ENCODE data around the gene ELOA. TPM values are rescaled to one million over a fixed set of nuclear protein-coding genes. Genes with fewer than 3 reads are reported as not detected.

Gene ELOA
- total and polyA plus RNA-seq, 2 donors (not counting 1 experiment from before 2014, with no cell fraction given), result 12.9 to 56.6 TPM

DNA sequence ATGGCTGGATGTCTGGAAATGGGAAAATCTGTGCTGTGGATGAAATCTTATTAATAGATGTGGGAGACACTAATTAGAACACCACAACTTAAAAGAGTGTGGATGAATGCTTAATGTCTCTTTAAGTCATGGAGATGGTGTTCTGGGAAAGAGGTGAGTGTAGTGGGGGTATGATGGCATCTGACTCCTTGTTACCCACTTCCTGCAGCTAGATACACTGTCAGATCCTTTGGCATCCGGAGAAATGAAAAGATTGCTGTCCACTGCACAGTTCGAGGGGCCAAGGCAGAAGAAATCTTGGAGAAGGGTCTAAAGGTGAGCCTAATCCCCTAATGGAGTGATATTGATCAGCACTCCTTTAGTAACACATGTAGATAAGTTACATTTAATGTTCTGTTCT, 49.7 kb upstream of the ELOA start:
- Histone ChIP-seq H3K4me1 (ENCODE audit: control insufficient read depth in 2 of 2, insufficient read depth in 2 of 2, low read length in 2 of 2) (peaks cover 16 to 22% of the 10 kb centered on the region in 2 donors), H3K9ac (ENCODE audit: low read length) (no peak overlapping the region), H3K36me3 (replicated peaks in 1 of 2; ENCODE audit: control extremely low read depth in 1 of 2, control insufficient read depth in 1 of 2, extremely low read depth in 1 of 2, insufficient read depth in 2 of 2, low read length in 1 of 2) (peaks cover 2 to 60% of the 10 kb centered on the region in 2 experiments), H3K27me3 (replicated peaks in 1 of 4; ENCODE audit: control extremely low read depth in 1 of 4, control insufficient read depth in 3 of 4, insufficient read depth in 4 of 4, low read length in 3 of 4) (no peaks in the 10 kb centered on the region), H3K79me2 (ENCODE audit: control insufficient read depth, insufficient read depth, low read length) (peaks cover 20% of the 10 kb centered on the region), H3K27ac (ENCODE audit: low read length in 2 of 2) (peak overlapping the region in 1 of 2 donors; percentile 84), H2AFZ (ENCODE audit: insufficient read depth, low read depth, low read length, poor library complexity, severe bottlenecking) (no peak overlapping the region), H3K4me3 (ENCODE audit: control extremely low read depth in 1 of 5, extremely low read depth in 1 of 5, insufficient read depth in 1 of 5, low read depth in 2 of 5, low read length in 4 of 5) (no peak overlapping the region), H3K9me3 (ENCODE audit: control extremely low read depth in 1 of 3, control insufficient read depth in 2 of 3, insufficient read depth in 1 of 3, low read length in 2 of 3) (no peaks in the 10 kb centered on the region), H4K20me1 (ENCODE audit: control insufficient read depth, insufficient read depth, low read length, poor library complexity, severe bottlenecking) (peaks cover 55% of the 10 kb centered on the region), H3K4me2 (replicated peaks; ENCODE audit: low read depth, low read length, poor library complexity, severe bottlenecking) (no peak overlapping the region)
- Mint-ChIP-seq H3K9me3 (ENCODE audit: insufficient read depth) (no peaks in the 10 kb centered on the region), H3K27ac (peak overlapping the region; percentile 33), H3K4me3 (peak overlapping the region; percentile 97), H3K4me1 (peaks cover 56% of the 10 kb centered on the region), H3K27me3 (no peaks in the 10 kb centered on the region)
- POLR2A ChIA-PET, result no interaction called here
- TF ChIP-seq, protein P1, sequence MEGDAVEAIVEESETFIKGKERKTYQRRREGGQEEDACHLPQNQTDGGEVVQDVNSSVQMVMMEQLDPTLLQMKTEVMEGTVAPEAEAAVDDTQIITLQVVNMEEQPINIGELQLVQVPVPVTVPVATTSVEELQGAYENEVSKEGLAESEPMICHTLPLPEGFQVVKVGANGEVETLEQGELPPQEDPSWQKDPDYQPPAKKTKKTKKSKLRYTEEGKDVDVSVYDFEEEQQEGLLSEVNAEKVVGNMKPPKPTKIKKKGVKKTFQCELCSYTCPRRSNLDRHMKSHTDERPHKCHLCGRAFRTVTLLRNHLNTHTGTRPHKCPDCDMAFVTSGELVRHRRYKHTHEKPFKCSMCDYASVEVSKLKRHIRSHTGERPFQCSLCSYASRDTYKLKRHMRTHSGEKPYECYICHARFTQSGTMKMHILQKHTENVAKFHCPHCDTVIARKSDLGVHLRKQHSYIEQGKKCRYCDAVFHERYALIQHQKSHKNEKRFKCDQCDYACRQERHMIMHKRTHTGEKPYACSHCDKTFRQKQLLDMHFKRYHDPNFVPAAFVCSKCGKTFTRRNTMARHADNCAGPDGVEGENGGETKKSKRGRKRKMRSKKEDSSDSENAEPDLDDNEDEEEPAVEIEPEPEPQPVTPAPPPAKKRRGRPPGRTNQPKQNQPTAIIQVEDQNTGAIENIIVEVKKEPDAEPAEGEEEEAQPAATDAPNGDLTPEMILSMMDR (IDR thresholded peaks at IDR 0.05), result no peak
- TF ChIP-seq EZH2 (IDR thresholded peaks at IDR 0.05; ENCODE audit: borderline replicate concordance, insufficient read depth, low read depth, low read length, poor library complexity, severe bottlenecking), result no peak
- DNase-seq, result no peak
- 80% methylated on average over 1 of the region's 2 CpGs for WGBS (ENCODE audit: insufficient coverage)
- intact Hi-C loops (cut with micrococcal nuclease), result loop anchor here (2.0 to 10.0 kb wide), 3 partner anchors 27 to 721 kb away; partner anchors contain the start of genes NIPAL3 and STPG1
- CTCF ChIA-PET, result interaction anchor here (0.7 to 10.1 kb wide), 3 partner anchors 28 to 507 kb away, joined by 3 to 112 read pairs (median 3); partner anchors contain the start of gene ELOA
- no peak for ATAC-seq (ENCODE audit: low read depth)

DNA sequence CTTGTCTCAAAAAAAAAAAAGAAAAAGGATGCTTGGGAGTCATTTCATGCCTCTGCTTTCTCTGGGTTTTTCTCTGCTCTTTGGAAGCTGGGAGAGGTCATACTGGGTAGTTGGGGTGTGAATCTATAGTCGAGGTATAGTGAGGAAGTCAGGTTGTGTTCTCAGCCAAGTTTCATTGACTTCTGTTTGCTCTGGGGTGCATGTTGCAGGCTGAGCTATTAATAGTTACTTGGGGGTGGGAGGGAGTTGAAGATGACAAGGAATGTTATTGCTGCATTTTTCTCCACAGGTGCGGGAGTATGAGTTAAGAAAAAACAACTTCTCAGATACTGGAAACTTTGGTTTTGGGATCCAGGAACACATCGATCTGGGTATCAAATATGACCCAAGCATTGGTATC, 48.9 kb upstream of the ELOA start:
- Histone ChIP-seq H3K4me3 (ENCODE audit: control extremely low read depth in 1 of 5, extremely low read depth in 1 of 5, insufficient read depth in 1 of 5, low read depth in 2 of 5, low read length in 4 of 5) (no peak overlapping the region), H3K79me2 (ENCODE audit: control insufficient read depth, insufficient read depth, low read length) (peaks cover 20% of the 10 kb centered on the region), H3K27ac (ENCODE audit: low read length in 2 of 2) (peak overlapping the region in 1 of 2 donors; percentile 84), H3K27me3 (replicated peaks in 1 of 4; ENCODE audit: control extremely low read depth in 1 of 4, control insufficient read depth in 3 of 4, insufficient read depth in 4 of 4, low read length in 3 of 4) (no peaks in the 10 kb centered on the region), H4K20me1 (ENCODE audit: control insufficient read depth, insufficient read depth, low read length, poor library complexity, severe bottlenecking) (peaks cover 63% of the 10 kb centered on the region), H3K36me3 (replicated peaks in 1 of 2; ENCODE audit: control extremely low read depth in 1 of 2, control insufficient read depth in 1 of 2, extremely low read depth in 1 of 2, insufficient read depth in 2 of 2, low read length in 1 of 2) (peaks cover 2 to 68% of the 10 kb centered on the region in 2 experiments), H3K9me3 (ENCODE audit: control extremely low read depth in 1 of 3, control insufficient read depth in 2 of 3, insufficient read depth in 1 of 3, low read length in 2 of 3) (no peaks in the 10 kb centered on the region), H3K4me1 (ENCODE audit: control insufficient read depth in 2 of 2, insufficient read depth in 2 of 2, low read length in 2 of 2) (peaks cover 16 to 22% of the 10 kb centered on the region in 2 donors), H2AFZ (ENCODE audit: insufficient read depth, low read depth, low read length, poor library complexity, severe bottlenecking) (no peak overlapping the region), H3K4me2 (replicated peaks; ENCODE audit: low read depth, low read length, poor library complexity, severe bottlenecking) (no peak overlapping the region), H3K9ac (ENCODE audit: low read length) (no peak overlapping the region)
- ChIA-PET POLR2A (no interaction called here), CTCF (interaction anchor here (0.9 to 10.1 kb wide), 5 partner anchors 28 to 150 kb away, joined by 3 to 112 read pairs (median 3); partner anchors contain the start of gene ELOA)
- Mint-ChIP-seq H3K27ac (peak overlapping the region; percentile 17), H3K9me3 (ENCODE audit: insufficient read depth) (no peaks in the 10 kb centered on the region), H3K4me3 (peak overlapping the region; percentile 2), H3K4me1 (peaks cover 57% of the 10 kb centered on the region), H3K27me3 (no peaks in the 10 kb centered on the region)
- ATAC-seq (ENCODE audit: low read depth) (no peak), DNase-seq (no peak)
- intact Hi-C loops (cut with micrococcal nuclease), result loop anchor here (5.0 to 10.0 kb wide), 2 partner anchors 223 to 720 kb away; partner anchors contain the start of genes NIPAL3 and STPG1
- WGBS (ENCODE audit: insufficient coverage), result 70% methylated on average over 3 of the region's 3 CpGs
- TF ChIP-seq EZH2 (IDR thresholded peaks at IDR 0.05; ENCODE audit: borderline replicate concordance, insufficient read depth, low read depth, low read length, poor library complexity, severe bottlenecking), result no peak
